Transverse colon (tissue), 4 donors: ENCODE data around the gene FUT6. TPM values are rescaled to one million over a fixed set of nuclear protein-coding genes. Genes with fewer than 3 reads are reported as not detected.
A peak's percentile ranks its signal among the peaks of the same experiment; 100 is the strongest.

Experiments used
- DNase-seq: peaks from one replicate; pipeline ENCODE4 v3.0.0-alpha.2; 2019
- H3K27ac ChIP-seq, 4 donors: fragments of 200-600 bp; sonication (generic); 2 replicates each; pipeline ENCODE4 v1.5.1; 2016 to 2018; ENCODE audit warnings: inconsistent platforms in 4 of 4
- H3K27me3 ChIP-seq: fragments of 200-600 bp; sonication (generic); 2 replicates; pipeline ENCODE4 v1.5.1; 2017; ENCODE audit warnings: inconsistent platforms
- H3K36me3 ChIP-seq, 4 donors: fragments of 200-600 bp; sonication (generic); 2 replicates each; pipeline ENCODE4 v1.5.1; 2017 to 2019; ENCODE audit warnings: inconsistent platforms in 4 of 4
- H3K4me1 ChIP-seq, 4 donors: fragments of 200-600 bp; sonication (generic); 2 replicates each; pipeline ENCODE4 v1.5.1; 2017 to 2020; ENCODE audit warnings: inconsistent platforms in 4 of 4
- H3K4me3 ChIP-seq, 4 donors: fragments of 200-600 bp; sonication (generic); 1 replicate in 1 of 4; 2 replicates in 3 of 4; pipeline versions ENCODE4 v1.5.1 to v1.6.1; 2017 to 2019; ENCODE audit warnings: inconsistent platforms in 4 of 4
- H3K9me3 ChIP-seq, 2 donors: fragments of 200-600 bp; sonication (generic); 2 replicates each; pipeline ENCODE4 v1.5.1; 2017 to 2019; ENCODE audit warnings: inconsistent platforms in 2 of 2
- CTCF ChIP-seq, 5 experiments: fragments of 200-600 bp in 3 of 5; fragments of 450-650 bp in 2 of 5; sonication (generic) in 3 of 5; IDR thresholded peaks; 1 replicate in 2 of 5; 2 replicates in 3 of 5; pipeline ENCODE4 v1.5.1; 2016 to 2017; ENCODE audit warnings: antibody characterized with exemption in 5 of 5, inconsistent platforms in 3 of 5, mild to moderate bottlenecking in 2 of 5, moderate library complexity in 1 of 5
- EP300 ChIP-seq: sonication (generic); formaldehyde crosslinking; IDR thresholded peaks from one replicate; pipeline ENCODE4 v1.6.1; 2017; ENCODE audit warnings: antibody characterized with exemption, low read depth
- POLR2A ChIP-seq: fragments of 450-650 bp; IDR thresholded peaks from one replicate; pipeline ENCODE4 v1.6.1; 2016; ENCODE audit warnings: antibody characterized with exemption, mild to moderate bottlenecking, moderate library complexity
- POLR2AphosphoS5 ChIP-seq, 3 donors: sonication (generic); formaldehyde crosslinking; IDR thresholded peaks; one replicate each; pipeline ENCODE4 v1.6.1; 2016; ENCODE audit warnings: antibody characterized with exemption in 3 of 3
- WGBS, 2 donors: methylation state at CpG; one replicate each; pipeline ENCODE4 v1.1.5; 2018; ENCODE audit warnings: low coverage in 1 of 2; 5-methylcytosine and 5-hydroxymethylcytosine counted together
- in situ Hi-C, 4 donors: fragments of 200-750 bp; cut with MboI; loops; one replicate each; pipeline versions ENCODE4 v1.15.0 to v1.15.1; 2017; ENCODE audit warnings: low sequenced_read_pairs in 3 of 4, low pct_ligation_motif_present in 1 of 4, low pct_unique_long_range_greater_than_20kb in 1 of 4
- intact Hi-C: fragments of 100-400 bp; cut with DNase I; formaldehyde crosslinking; loops from one replicate; pipeline ENCODE4 v1.15.1; 2023; ENCODE audit warnings: low total_unique reads
- total RNA-seq, 4 donors: library from RNA; depleted of rRNA; stranded (reverse); fragments of >200 nt; gene quantifications; one replicate each; pipeline ENCODE4 v1.1.0, GENCODE V29; 2016

Gene FUT6
- total RNA-seq, 4 donors from 2014 or later = 71.9 to 251 (median 115) TPM

- Histone ChIP-seq H3K36me3 (no peaks in the 10 kb centered on the region), H3K9me3 (no peaks in the 10 kb centered on the region), H3K4me3 (peak overlapping the region in 1 of 4 donors; percentile 54), H3K27ac (peak overlapping the region; percentile 64 to 87 (median 76)), H3K4me1 (peaks cover 4 to 31% (median 22%) of the 10 kb centered on the region in 4 donors), H3K27me3 (peaks cover 30% of the 10 kb centered on the region)
- DNase-seq = no peak
- TF ChIP-seq CTCF (IDR thresholded peaks at IDR 0.05) = peak in 3 of 5 experiments; percentile 2 to 8 (median 6)
- TF ChIP-seq POLR2A = no peak
- 41% methylated on average over 6 of the region's 6 CpGs; no CpG with 5 or more reads in 1 of the 2 donors for WGBS, 2 donors
- intact Hi-C loops (no loop called here), in situ Hi-C loops (loop anchor here in 3 of 4 donors (10.0 kb wide), 3 partner anchors 79 to 219 kb away; no protein-coding TSS in a partner anchor)
Observed at GRCh38 chr19:5806133-5806489, 33.4 kb downstream of the FUT6 start.

GRCh38 chr19:5805462-5806132, 33.9 kb downstream of the FUT6 start:
- peaks cover 4 to 31% (median 22%) of the 10 kb centered on the region in 4 donors for H3K4me1 ChIP-seq
- peaks cover 30% of the 10 kb centered on the region for H3K27me3 ChIP-seq
- in situ Hi-C loops = loop anchor here in 3 of 4 donors (10.0 kb wide), 3 partner anchors 79 to 219 kb away; no protein-coding TSS in a partner anchor
- no peaks in the 10 kb centered on the region for H3K9me3 ChIP-seq
- peak; percentile 10 for TF ChIP-seq POLR2A
- TF ChIP-seq CTCF (IDR thresholded peaks at IDR 0.05) = peak; percentile 83 to 92 (median 88)
- peak; percentile 46 for TF ChIP-seq EP300
- TF ChIP-seq POLR2AphosphoS5 (IDR thresholded peaks at IDR 0.05) = peak in 2 of 3 donors; percentile 68 to 69
- H3K27ac ChIP-seq = peak overlapping the region; percentile 64 to 87 (median 76)
- intact Hi-C loops = loop anchor here (2.0 kb wide), 1 partner anchor 87 kb away; no protein-coding TSS in a partner anchor
- H3K36me3 ChIP-seq = no peaks in the 10 kb centered on the region
- peak overlapping the region; percentile 35 to 54 (median 45) for H3K4me3 ChIP-seq
- DNase-seq = peak; percentile 87
- WGBS, 2 donors = 2% methylated on average over 40 of the region's 46 CpGs; no CpG with 5 or more reads in 1 of the 2 donors

GRCh38 chr19:5804516-5805461, 34.7 kb downstream of the FUT6 start, which contains the start of gene NRTN:
Gene NRTN, plus strand, starts transcription at chr19:5805067. Its CDS starts 19,099 bp downstream, at chr19:5824166.
- TF ChIP-seq EP300 = no peak
- TF ChIP-seq POLR2A = no peak
- TF ChIP-seq CTCF (IDR thresholded peaks at IDR 0.05) = no peak
- no peak for TF ChIP-seq POLR2AphosphoS5 (IDR thresholded peaks at IDR 0.05)
- H3K36me3 ChIP-seq = no peaks in the 10 kb centered on the region
- in situ Hi-C loops (loop anchor here in 3 of 4 donors (10.0 kb wide), 3 partner anchors 80 to 220 kb away; no protein-coding TSS in a partner anchor), intact Hi-C loops (loop anchor here (2.0 kb wide), 1 partner anchor 88 kb away; no protein-coding TSS in a partner anchor)
- H3K4me1 ChIP-seq = peaks cover 4 to 31% (median 22%) of the 10 kb centered on the region in 4 donors
- peaks cover 30% of the 10 kb centered on the region for H3K27me3 ChIP-seq
- H3K27ac ChIP-seq = peak within 1 kb of the TSS; percentile 64 to 87 (median 76)
- peak within 1 kb of the TSS; percentile 35 to 54 (median 45) for H3K4me3 ChIP-seq
- no peaks in the 10 kb centered on the region for H3K9me3 ChIP-seq
- peak; percentile 67 for DNase-seq
- 3% methylated on average over 17 of the region's 107 CpGs; no CpG with 5 or more reads in 1 of the 2 donors for WGBS, 2 donors
